HFF-Myc (cell line): Measurements from ENCODE around the gene CACTIN.

ENCODE experiments used
- DNase-seq: peaks from one replicate; pipeline ENCODE4 v3.0.0-alpha.2; 2011; ENCODE audit warnings: low read depth; ENCODE audit errors: extremely low read depth
- H3K4me3 ChIP-seq: replicated peaks from 2 replicates; pipeline ENCODE4 v1.5.1; 2011; ENCODE audit warnings: low read depth, mild to moderate bottlenecking, control low read depth, low read length
- TF ChIP-seq, protein P1 (sequence below): IDR thresholded peaks from 2 replicates; pipeline ENCODE4 v1.5.1; 2012; ENCODE audit warnings: mild to moderate bottlenecking, low read depth, low read length, control low read depth; ENCODE audit errors: missing control alignments

CACTIN gene

DNA sequence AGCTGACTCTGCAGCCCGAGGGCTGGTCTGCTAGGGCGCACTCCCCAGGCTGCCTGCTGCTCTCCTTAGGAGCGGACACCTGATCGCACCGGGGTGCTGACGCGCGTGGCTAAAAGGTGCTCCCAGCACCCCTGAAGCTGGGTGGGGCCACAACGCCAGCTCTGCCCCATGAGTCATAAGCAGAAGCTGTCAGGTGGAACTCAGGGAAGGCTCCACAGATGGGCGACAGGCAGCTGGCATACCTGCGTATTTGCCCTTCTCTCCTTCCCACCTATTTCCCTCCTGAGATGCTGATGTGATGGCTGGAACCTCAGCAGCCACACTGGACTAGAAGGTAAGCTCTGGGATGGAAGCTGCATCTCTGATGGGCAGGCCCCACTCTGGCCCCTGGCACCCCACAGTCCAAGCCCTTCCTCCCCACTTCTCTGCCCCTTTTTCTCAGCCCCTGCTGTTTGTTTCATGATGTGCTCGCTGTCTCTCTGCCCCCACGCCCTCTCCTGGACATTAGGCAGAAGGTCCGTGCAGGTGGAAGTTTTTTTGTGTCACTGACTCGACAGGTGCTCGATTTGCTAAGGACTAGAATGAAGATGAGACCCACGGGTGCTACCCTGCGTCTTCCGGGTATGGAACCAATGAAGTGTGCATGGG, 30.3 kb upstream of the CACTIN start:
- TF ChIP-seq, protein P1, sequence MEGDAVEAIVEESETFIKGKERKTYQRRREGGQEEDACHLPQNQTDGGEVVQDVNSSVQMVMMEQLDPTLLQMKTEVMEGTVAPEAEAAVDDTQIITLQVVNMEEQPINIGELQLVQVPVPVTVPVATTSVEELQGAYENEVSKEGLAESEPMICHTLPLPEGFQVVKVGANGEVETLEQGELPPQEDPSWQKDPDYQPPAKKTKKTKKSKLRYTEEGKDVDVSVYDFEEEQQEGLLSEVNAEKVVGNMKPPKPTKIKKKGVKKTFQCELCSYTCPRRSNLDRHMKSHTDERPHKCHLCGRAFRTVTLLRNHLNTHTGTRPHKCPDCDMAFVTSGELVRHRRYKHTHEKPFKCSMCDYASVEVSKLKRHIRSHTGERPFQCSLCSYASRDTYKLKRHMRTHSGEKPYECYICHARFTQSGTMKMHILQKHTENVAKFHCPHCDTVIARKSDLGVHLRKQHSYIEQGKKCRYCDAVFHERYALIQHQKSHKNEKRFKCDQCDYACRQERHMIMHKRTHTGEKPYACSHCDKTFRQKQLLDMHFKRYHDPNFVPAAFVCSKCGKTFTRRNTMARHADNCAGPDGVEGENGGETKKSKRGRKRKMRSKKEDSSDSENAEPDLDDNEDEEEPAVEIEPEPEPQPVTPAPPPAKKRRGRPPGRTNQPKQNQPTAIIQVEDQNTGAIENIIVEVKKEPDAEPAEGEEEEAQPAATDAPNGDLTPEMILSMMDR, result no peak
- DNase-seq, result no peak
- H3K4me3 ChIP-seq, result no peak overlapping the region

- peak overlapping the region; percentile 24; the same call in 1 of the 2 replicates for H3K4me3 ChIP-seq
- DNase-seq, result peak; percentile 64
- TF ChIP-seq, protein P1, result no peak
Measured at GRCh38 chr19:3656073-3656746, 29.6 kb upstream of the CACTIN start.

DNA sequence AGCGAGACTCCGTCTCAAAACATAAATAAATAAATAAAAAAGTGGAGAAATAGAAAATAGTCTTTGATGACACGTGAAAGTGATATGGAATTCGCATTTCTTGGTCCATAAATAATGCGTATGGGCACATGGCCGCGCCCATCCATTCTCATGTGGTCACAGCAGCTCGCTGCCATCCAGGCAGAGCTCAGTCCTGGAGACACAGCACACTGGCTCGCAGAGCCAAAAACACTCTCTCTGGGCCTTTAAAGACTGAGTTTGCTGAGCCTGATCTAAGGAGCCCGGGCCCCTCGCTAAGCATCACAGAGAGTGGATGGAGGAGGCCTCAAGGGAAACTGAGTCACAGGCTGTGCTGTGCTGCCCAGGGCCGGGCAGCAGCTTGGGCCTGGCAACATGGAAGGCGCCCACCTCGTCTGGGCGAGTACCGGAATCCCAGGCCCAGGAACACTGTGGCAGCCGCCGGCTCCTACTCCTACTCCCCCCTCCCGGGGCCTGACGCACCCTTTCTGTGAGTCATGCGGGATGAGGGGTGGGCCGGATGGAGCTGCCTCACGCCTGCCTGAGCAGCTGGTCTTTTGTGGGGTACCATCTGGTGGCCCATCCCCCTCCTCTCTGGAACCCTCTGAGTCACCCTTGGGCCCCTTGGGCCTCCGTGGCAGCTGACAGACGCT, 28.9 kb upstream of the CACTIN start:
- peak; percentile 94 for DNase-seq
- TF ChIP-seq, protein P1, result no peak
- peak overlapping the region; percentile 24; the same call in 1 of the 2 replicates for H3K4me3 ChIP-seq

GRCh38 chr19:3653865-3654513, 27.4 kb upstream of the CACTIN start:
- TF ChIP-seq, protein P1, result peak; percentile 31
- H3K4me3 ChIP-seq, result no peak overlapping the region

GRCh38 chr19:3653081-3653795, 26.6 kb upstream of the CACTIN start:
- no peak for DNase-seq
- H3K4me3 ChIP-seq, result no peak overlapping the region
- TF ChIP-seq, protein P1, result no peak

More at GRCh38 chr19:3653865-3654513, 27.4 kb upstream of the CACTIN start:
- no peak for DNase-seq

GRCh38 chr19:3652422-3652821, 25.8 kb upstream of the CACTIN start:
- no peak for DNase-seq
- H3K4me3 ChIP-seq, result no peak overlapping the region
- TF ChIP-seq, protein P1, result no peak
